Measurements from ENCODE around the gene RBM5.

- TF ChIP-seq, protein P1, sequence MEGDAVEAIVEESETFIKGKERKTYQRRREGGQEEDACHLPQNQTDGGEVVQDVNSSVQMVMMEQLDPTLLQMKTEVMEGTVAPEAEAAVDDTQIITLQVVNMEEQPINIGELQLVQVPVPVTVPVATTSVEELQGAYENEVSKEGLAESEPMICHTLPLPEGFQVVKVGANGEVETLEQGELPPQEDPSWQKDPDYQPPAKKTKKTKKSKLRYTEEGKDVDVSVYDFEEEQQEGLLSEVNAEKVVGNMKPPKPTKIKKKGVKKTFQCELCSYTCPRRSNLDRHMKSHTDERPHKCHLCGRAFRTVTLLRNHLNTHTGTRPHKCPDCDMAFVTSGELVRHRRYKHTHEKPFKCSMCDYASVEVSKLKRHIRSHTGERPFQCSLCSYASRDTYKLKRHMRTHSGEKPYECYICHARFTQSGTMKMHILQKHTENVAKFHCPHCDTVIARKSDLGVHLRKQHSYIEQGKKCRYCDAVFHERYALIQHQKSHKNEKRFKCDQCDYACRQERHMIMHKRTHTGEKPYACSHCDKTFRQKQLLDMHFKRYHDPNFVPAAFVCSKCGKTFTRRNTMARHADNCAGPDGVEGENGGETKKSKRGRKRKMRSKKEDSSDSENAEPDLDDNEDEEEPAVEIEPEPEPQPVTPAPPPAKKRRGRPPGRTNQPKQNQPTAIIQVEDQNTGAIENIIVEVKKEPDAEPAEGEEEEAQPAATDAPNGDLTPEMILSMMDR (conservative IDR thresholded peaks at IDR 0.05; ENCODE audit: low read length): no peak
- TF ChIP-seq EZH2phosphoT487 (IDR thresholded peaks at IDR 0.05; ENCODE audit: borderline replicate concordance): no peak
These were observed 69.3 kb downstream of the RBM5 start for GRCh38 chr3:50157827-50158529.

All from Loucy (cell line).